ENCODE results near the gene OSBPL1A. TPM values are rescaled to one million over a fixed set of nuclear protein-coding genes. Genes with fewer than 3 reads are reported as not detected.

OSBPL1A gene
- total RNA-seq, 1 donor from 2014 or later, result 5.5 TPM

- no peak for DNase-seq (ENCODE audit: low spot score)
- ATAC-seq, result no peak
Observed at GRCh38 chr18:24270358-24270936, 127.2 kb downstream of the OSBPL1A start.

- ATAC-seq (no peak), DNase-seq (ENCODE audit: low spot score) (no peak)
Observed at GRCh38 chr18:24268784-24269550, 128.7 kb downstream of the OSBPL1A start.

GRCh38 chr18:24267878-24268277 lies 129.7 kb downstream of the OSBPL1A start:
- ATAC-seq (no peak), DNase-seq (ENCODE audit: low spot score) (no peak)

- ATAC-seq (no peak), DNase-seq (ENCODE audit: low spot score) (no peak)
Observed at GRCh38 chr18:24266131-24266530, 131.5 kb downstream of the OSBPL1A start.

- DNase-seq (ENCODE audit: low spot score), result no peak
- ATAC-seq, result no peak
Observed at GRCh38 chr18:24265502-24266064, 132.0 kb downstream of the OSBPL1A start.

- no peak for DNase-seq (ENCODE audit: low spot score)
Observed at GRCh38 chr18:24263050-24263449, 134.6 kb downstream of the OSBPL1A start.

GRCh38 chr18:24262087-24262486 lies 135.5 kb downstream of the OSBPL1A start:
- no peak for DNase-seq (ENCODE audit: low spot score)
- ATAC-seq, result no peak

More at GRCh38 chr18:24263050-24263449, 134.6 kb downstream of the OSBPL1A start:
- ATAC-seq, result no peak

- ATAC-seq, result no peak
Observed at GRCh38 chr18:24259869-24260641, 137.6 kb downstream of the OSBPL1A start.

GRCh38 chr18:24254071-24254470 lies 143.6 kb downstream of the OSBPL1A start:
- DNase-seq (ENCODE audit: low spot score) (no peak), ATAC-seq (no peak)

More at GRCh38 chr18:24259869-24260641, 137.6 kb downstream of the OSBPL1A start:
- DNase-seq (ENCODE audit: low spot score), result no peak

GRCh38 chr18:24249716-24250115 lies 147.9 kb downstream of the OSBPL1A start:
- ATAC-seq, result peak; percentile 72
- no peak for DNase-seq (ENCODE audit: low spot score)

GRCh38 chr18:24248359-24248758 lies 149.3 kb downstream of the OSBPL1A start:
- DNase-seq (ENCODE audit: low spot score) (no peak), ATAC-seq (no peak)

GRCh38 chr18:24246143-24246542 lies 151.5 kb downstream of the OSBPL1A start:
- ATAC-seq (no peak), DNase-seq (ENCODE audit: low spot score) (no peak)

GRCh38 chr18:24244698-24245097 lies 152.9 kb downstream of the OSBPL1A start:
- ATAC-seq, result no peak
- no peak for DNase-seq (ENCODE audit: low spot score)

GRCh38 chr18:24243677-24244076 lies 153.9 kb downstream of the OSBPL1A start:
- DNase-seq (ENCODE audit: low spot score) (no peak), ATAC-seq (no peak)

GRCh38 chr18:24239341-24239740 lies 158.3 kb downstream of the OSBPL1A start:
- ATAC-seq (no peak), DNase-seq (ENCODE audit: low spot score) (no peak)

GRCh38 chr18:24238387-24238786 lies 159.2 kb downstream of the OSBPL1A start:
- DNase-seq (ENCODE audit: low spot score) (no peak), ATAC-seq (no peak)

- ATAC-seq, result no peak
- DNase-seq (ENCODE audit: low spot score), result no peak
Observed at GRCh38 chr18:24234850-24235418, 162.7 kb downstream of the OSBPL1A start.

- DNase-seq (ENCODE audit: low spot score) (no peak), ATAC-seq (no peak)
Observed at GRCh38 chr18:24234330-24234729, 163.3 kb downstream of the OSBPL1A start.

- ATAC-seq (no peak), DNase-seq (ENCODE audit: low spot score) (no peak)
Observed at GRCh38 chr18:24232800-24233199, 164.8 kb downstream of the OSBPL1A start.

GRCh38 chr18:24231773-24232735 lies 165.6 kb downstream of the OSBPL1A start:
- ATAC-seq (peak; percentile 92), DNase-seq (ENCODE audit: low spot score) (no peak)

All from left lobe of liver (tissue), 2 donors.